DND-41 (cell line): ENCODE results near the gene SHB.

Experiments used
- EZH2 ChIP-seq: IDR thresholded peaks from 3 replicates; pipeline ENCODE4 v1.6.1; 2012; ENCODE audit warnings: borderline replicate concordance, low read depth, mild to moderate bottlenecking, moderate library complexity, low read length, inconsistent platforms; ENCODE audit not compliant: severe bottlenecking
- TF ChIP-seq, protein P1 (sequence below): IDR thresholded peaks from 2 replicates; pipeline ENCODE4 v1.5.1; 2012; ENCODE audit warnings: borderline replicate concordance, low read length, moderate library complexity, mild to moderate bottlenecking; ENCODE audit not compliant: poor library complexity, severe bottlenecking; ENCODE audit errors: extremely low read depth

DNA sequence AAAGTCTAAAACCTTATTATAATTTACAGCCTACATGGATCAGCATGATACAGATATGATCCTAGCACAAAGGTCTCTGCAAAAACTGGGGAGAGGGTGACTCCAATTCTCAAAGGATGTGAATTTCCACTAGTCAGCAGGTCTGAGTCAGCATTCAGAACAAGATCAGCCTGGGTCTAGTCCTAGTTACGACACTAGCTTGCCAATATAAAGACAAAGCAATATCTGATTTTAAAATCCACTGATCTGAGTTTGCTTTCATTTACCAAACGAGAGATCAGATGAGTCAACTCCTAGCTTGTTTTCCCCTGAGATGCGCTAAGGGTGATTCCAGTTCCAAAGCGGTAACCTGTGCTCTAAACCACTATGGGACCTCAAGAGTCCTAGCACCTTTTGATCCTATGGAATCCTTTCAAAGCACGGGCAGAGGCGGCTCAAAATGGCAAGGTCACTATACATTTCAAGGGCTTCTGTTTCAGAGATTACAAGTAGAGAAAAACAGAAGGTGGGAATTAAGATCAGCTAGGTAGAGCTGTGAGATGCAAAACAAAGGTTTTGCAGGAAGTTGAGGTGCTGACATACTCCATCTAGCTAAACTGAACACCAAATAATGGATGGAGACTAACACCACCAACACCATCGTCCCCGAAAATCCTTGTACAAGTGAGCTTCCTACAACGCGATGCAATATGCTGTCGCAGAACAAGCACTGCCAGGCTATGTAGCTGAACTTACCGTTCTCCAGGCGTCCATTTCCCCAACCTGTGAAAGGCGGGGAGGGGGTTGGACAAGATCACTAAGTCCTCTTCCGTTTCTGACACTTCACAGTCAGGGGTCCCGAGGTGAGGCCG is 166.0 kb downstream of the SHB start:
- TF ChIP-seq, protein P1, sequence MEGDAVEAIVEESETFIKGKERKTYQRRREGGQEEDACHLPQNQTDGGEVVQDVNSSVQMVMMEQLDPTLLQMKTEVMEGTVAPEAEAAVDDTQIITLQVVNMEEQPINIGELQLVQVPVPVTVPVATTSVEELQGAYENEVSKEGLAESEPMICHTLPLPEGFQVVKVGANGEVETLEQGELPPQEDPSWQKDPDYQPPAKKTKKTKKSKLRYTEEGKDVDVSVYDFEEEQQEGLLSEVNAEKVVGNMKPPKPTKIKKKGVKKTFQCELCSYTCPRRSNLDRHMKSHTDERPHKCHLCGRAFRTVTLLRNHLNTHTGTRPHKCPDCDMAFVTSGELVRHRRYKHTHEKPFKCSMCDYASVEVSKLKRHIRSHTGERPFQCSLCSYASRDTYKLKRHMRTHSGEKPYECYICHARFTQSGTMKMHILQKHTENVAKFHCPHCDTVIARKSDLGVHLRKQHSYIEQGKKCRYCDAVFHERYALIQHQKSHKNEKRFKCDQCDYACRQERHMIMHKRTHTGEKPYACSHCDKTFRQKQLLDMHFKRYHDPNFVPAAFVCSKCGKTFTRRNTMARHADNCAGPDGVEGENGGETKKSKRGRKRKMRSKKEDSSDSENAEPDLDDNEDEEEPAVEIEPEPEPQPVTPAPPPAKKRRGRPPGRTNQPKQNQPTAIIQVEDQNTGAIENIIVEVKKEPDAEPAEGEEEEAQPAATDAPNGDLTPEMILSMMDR = no peak
- no peak for TF ChIP-seq EZH2
